GM19240 (cell line): ENCODE results near the gene PMAIP1.
"Not testable (repeated sequence)": the region's sequence is repeated elsewhere in the genome, so short reads cannot be mapped to it uniquely, and the experiment has no call there.

ENCODE experiments used
- DNase-seq: peaks from one replicate; pipeline ENCODE4 v3.0.0; 2011; ENCODE audit warnings: low spot score; ENCODE audit not compliant: insufficient read length

PMAIP1 gene

GRCh38 chr18:59884351-59884750 is 15.4 kb upstream of the PMAIP1 start:
- no peak for DNase-seq

- no peak for DNase-seq
These were observed 14.1 kb upstream of the PMAIP1 start for GRCh38 chr18:59885579-59886163.

GRCh38 chr18:59886399-59886798 is 13.4 kb upstream of the PMAIP1 start:
- not testable (repeated sequence) for DNase-seq

- no peak for DNase-seq
These were observed 7.7 kb upstream of the PMAIP1 start for GRCh38 chr18:59892123-59892522.

GRCh38 chr18:59893971-59894370 is 5.8 kb upstream of the PMAIP1 start:
- DNase-seq, result no peak

- no peak for DNase-seq
These were observed 2.4 kb upstream of the PMAIP1 start for GRCh38 chr18:59897321-59897954.

- DNase-seq, result no peak
These were observed 1.7 kb upstream of the PMAIP1 start for GRCh38 chr18:59898093-59898492.

GRCh38 chr18:59898609-59899297 is 1.0 kb upstream of the PMAIP1 start:
- DNase-seq, result no peak

GRCh38 chr18:59900222-59901128 is 679 bp downstream of the PMAIP1 start:
- DNase-seq, result no peak

GRCh38 chr18:59902131-59902992 is 2.6 kb downstream of the PMAIP1 start:
- DNase-seq, result no peak

GRCh38 chr18:59902993-59903610 is 3.3 kb downstream of the PMAIP1 start:
- DNase-seq, result no peak

- no peak for DNase-seq
These were observed 4.3 kb downstream of the PMAIP1 start for GRCh38 chr18:59904011-59904601.

GRCh38 chr18:59905686-59906091 is 5.9 kb downstream of the PMAIP1 start:
- DNase-seq, result no peak

- DNase-seq, result no peak
These were observed 6.4 kb downstream of the PMAIP1 start for GRCh38 chr18:59906203-59906602.

- no peak for DNase-seq
These were observed 7.4 kb downstream of the PMAIP1 start for GRCh38 chr18:59907172-59907571.

- DNase-seq, result no peak
These were observed 7.9 kb downstream of the PMAIP1 start for GRCh38 chr18:59907660-59908059.

- DNase-seq, result no peak
These were observed 9.0 kb downstream of the PMAIP1 start for GRCh38 chr18:59908799-59909198.

- no peak for DNase-seq
These were observed 9.7 kb downstream of the PMAIP1 start for GRCh38 chr18:59909289-59910036.

- DNase-seq, result no peak
These were observed 11.2 kb downstream of the PMAIP1 start for GRCh38 chr18:59910967-59911366.
